ENCODE measurements around the gene LCN15.

The LCN15 gene

DNA sequence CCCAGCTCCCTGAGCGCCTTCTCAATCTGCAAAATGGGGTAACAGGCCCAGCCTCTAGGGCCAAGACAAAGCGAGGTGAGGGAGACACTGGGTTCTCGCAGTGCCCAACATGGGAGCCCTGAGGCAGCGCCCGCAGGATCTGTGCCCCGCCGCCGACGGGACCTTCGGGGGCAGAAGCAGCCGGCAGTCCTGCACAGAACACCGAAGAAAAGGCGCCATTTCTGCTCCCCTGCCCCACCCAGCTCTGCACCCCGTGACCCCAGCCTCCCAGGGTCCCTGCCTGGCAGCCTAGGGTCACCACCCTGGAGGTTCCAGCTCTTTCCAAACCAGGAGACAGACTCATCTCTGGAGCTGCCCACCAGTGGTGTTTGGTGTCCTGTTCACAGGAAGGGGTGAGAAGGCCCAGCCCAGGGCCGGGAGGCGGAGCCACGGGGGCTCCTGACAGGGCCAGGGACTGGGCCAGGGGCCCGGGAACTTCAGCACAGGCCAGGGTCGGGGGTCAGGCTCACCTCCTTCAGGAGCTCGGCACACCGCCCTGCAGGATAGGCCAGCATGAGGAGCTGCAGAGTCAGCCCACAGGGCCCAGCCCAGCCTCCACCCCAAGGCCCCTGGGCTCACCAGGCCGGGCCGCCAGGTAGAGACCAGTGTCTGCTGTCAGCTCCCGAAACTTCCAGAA lies 9.6 kb downstream of the LCN15 start:
- no peak for DNase-seq

DNA sequence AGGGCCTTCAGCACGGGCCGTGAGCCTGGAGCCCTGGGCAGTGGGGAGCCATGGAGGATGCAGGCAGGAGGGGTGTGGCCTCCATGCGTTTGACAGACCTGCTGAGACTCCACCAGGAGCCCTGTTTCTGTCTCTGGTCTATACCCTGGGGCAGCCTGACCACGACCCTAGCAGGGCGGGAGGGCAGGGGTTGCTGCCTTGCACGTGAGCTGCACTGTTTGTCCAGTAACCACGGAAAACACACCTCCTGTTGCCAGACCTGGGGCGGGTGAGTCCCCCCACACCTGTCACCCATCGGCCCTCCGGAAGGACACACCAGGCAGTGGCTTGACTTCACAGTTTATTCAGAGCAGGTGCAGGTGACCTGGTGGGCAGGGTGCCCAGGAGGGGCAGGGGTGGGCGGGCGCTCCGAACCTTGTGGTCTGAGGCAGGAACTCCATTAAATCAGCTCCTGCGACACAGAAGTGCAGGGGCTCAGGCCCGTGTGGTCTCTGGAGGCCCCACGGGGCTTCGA lies 10.2 kb downstream of the LCN15 start:
- no peak for DNase-seq

GRCh38 chr9:136753371-136754058 lies 10.8 kb downstream of the LCN15 start:
- no peak for DNase-seq

DNA sequence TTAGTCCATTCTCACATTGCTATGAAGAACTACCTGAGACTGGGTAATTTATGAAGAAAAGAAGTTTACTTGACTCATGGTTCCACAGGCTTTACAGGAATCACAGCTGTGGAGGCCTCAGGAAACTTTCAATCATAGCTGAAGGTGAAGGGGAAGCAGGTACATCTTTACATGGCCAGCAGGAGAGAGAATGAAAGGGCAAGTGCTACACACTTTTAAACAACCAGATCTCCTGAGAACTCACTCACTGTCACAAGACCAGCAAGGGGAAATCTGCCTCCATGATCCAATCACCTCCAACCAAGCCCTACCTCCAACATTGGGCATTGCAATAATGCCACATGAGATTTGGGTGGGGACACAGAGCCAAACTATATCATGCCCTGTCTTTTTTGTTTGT lies 12.5 kb downstream of the LCN15 start:
- DNase-seq = no peak

DNA sequence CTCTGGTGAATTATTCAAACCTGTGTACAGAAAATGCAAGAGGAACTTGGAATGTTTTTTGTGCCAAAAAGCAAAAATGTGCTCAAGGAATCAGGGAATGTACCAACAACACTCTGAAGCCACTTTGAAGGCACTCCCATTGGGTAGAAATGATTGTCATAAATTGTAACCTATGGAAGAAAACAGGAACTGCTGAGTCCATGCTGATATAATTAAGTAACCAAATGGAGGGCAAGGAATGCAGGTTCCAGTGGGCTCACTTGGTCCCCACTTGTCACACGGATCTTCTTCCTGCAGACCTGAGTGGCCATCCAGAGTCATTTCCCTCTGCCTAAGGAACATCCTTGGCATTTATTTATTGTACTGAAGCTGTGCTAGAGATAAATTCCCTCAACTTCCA lies 13.1 kb downstream of the LCN15 start:
- no peak for DNase-seq

GRCh38 chr9:136750526-136750925 lies 13.8 kb downstream of the LCN15 start:
- no peak for DNase-seq

DNA sequence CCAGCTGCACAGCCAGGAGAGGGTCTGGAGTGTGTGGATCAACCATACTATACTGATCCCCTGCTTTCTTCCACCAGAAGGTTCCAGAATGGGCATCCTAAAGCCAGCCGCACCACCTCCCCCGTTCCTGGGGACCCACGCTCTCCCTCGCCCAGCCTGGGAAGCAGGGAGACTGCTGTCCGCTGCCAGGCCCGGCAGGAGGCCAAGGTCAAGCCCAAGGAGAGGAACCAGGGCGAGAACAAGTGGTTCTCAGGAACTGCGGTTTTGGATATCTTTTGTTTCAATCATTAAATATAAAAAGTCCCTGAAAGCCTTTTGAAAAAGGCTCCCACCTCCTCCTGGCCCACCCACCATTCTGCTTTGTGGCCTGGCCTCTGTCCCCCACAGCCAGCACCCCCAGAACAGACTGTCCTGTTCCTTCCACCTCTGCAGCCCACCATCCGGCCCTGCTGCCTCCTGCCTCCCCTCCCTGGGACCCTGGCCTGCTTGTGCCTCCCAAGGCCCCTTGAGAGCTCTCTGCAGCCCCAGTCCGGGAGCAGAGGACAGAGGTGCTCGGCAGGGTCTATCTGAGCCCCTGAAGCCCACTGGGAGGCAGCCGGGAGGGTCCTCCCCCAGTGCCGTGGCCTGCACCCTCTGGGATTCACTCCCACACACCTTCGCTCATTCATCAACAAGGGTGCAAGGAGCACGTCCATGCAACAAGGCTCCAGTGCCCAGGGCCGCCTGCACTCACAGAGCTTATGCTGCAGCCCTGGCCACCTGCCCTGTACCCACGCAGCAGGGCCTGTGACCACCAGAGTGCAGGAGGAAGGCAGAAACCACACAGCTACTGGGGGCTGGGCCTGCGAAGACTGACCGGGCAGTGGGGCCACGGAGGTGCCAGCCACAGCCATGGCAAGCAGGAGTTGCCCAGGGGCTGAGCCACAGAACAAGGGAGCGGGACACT lies 15.4 kb downstream of the LCN15 start:
- no peak for DNase-seq

DNA sequence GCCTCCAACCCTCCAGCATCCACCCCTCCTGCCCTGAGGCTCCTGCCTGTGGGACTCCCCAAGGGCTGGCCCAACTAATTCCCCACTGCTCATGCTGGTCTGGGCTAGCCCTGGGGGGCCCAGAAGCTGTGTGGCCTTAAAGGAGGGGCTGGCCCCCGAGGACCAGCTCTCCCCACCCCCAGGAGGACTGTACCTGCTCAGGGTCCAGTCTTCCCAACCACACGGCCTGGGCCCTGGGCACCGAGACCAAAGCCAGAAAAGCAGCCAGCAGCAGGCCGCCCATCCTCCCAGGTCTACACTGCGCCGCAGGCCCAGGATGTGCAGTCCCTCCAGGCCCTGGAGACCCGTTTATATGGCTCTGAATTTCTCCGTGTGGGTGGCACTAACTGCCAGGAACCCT lies 16.1 kb downstream of the LCN15 start, which contains the start of gene LCN6:
LCN6 (minus strand) TSS at position 325 of the 400 bp plus-strand sequence; CDS start at position 283, 42 bp downstream.
- DNase-seq = no peak

- no peak for DNase-seq
These were observed 16.9 kb downstream of the LCN15 start for GRCh38 chr9:136747161-136748060.

GRCh38 chr9:136746621-136747020 lies 17.7 kb downstream of the LCN15 start:
- DNase-seq = no peak

DNA sequence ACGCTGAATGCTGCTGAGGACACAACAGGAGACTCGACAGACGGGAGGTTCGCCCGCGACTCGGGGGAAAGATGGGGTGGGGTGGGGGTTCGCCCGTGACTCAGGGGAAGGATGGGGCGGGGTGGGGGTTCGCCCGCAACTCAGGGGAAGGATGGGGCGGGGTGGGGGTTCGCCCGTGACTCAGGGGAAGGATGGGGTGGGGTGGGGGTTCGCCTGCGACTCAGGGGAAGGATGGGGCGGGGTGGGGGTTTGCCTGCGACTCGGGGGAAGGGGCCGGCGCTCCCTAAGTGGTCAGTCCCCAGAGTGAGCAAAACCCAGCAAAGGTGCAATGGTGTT lies 18.2 kb downstream of the LCN15 start:
- DNase-seq = no peak

GRCh38 chr9:136745389-136746154 lies 18.7 kb downstream of the LCN15 start:
- no peak for DNase-seq

- no peak for DNase-seq
These were observed 19.5 kb downstream of the LCN15 start for GRCh38 chr9:136744773-136745172.

- DNase-seq = no peak
These were observed 20.6 kb downstream of the LCN15 start for GRCh38 chr9:136743639-136744211.

- no peak for DNase-seq
These were observed 21.5 kb downstream of the LCN15 start, which contains the start of gene LCN10 for GRCh38 chr9:136742591-136743391. Gene LCN10 (minus strand): TSS chr9:136742940. CDS start chr9:136742903, 37 bp downstream.

DNA sequence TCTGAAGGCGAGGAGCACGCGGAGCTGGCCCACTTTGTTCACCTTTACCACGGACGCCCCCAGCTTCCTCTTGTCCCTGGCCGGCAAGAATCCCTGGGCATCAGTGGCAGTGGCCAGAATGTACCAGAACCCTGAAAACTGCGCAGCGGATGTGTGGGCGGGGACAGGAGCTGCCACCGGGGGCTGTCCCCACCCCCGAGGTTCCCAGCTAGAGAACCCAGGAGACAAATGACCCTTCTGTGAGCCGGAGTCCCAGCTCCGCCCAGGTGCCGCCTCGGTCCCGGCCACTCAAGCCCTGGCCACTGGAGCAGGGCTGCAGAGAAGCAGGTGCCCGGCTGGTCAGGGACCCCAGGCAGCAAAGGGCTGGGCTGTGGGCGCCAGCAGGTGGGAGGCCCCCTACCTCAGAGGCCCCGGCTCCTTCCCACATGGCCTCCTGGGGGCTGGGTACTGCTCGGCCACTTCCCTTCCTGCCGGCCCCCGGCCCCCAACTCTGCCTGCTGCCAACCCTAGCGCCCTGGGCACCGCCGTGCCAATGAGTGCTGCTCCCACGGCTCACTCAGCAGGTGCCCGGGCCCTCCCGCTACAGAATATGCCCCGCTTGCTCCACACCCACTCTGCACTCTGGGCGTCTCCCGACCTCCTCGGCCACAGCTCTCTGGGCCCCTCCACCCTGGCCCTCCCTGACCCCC lies 22.3 kb downstream of the LCN15 start:
- DNase-seq = peak in 1 of 2 experiments; percentile 67

GRCh38 chr9:136740971-136741882 lies 23.1 kb downstream of the LCN15 start:
- peak in 1 of 2 experiments; percentile 36 for DNase-seq

DNA sequence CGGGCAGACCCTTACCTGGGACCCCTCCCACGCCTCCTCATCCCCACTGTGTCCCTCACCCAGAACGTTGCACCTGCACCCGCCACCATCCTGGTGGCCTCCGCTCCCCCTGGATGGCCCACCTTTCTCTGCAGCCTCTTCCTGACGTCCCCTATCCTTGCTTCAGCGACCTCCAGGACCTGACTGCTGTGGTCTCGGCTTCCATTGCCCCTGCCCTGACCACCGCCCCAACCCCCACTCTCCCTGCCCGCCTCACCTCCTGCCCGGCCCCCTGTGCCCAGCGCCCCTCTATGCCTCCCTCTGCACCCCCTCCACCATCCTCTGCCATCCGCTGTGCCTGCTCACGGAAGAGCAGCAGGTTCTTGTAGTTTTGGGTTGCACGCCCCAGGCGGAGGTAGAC lies 23.8 kb downstream of the LCN15 start:
- DNase-seq = no peak

All from activated T-cell treated with anti-CD3 and anti-CD28 coated beads, Interleukin-2, amount 50 U/mL, for 48 hours (primary cell).